IMR-90 (cell line): ENCODE measurements around the gene CD80. TPM values are rescaled to one million over a fixed set of nuclear protein-coding genes. Genes with fewer than 3 reads are reported as not detected.

Source experiments
- ATAC-seq: fragments of 200-7000 bp; cut with Tn5 transposase; 2 replicates; pipeline ENCODE4 v1.9.1; 2020; ENCODE audit warnings: low read depth, mild to moderate bottlenecking, moderate library complexity
- BruUV-seq: library from RNA; stranded (reverse); fragments of 400-500 nt; replicated peaks from 2 replicates; lab custom pipeline; 2021; lab: Mats Ljungman, UMichigan
- CTCF ChIA-PET: fragments of 300-600 bp; formaldehyde crosslinking; extraction: SDS; loops from one replicate; lab custom pipeline; 2021; ENCODE audit warnings: antibody characterized with exemption; lab: Yijun Ruan, JAX
- POLR2A ChIA-PET: fragments of 300-600 bp; sonication (Branson Sonifier 250); formaldehyde crosslinking; loops from one replicate; lab custom pipeline; 2022; ENCODE audit warnings: antibody characterized with exemption; ENCODE audit not compliant: unreplicated experiment; lab: Charles Lee
- DNase-seq: peaks from one replicate; pipeline ENCODE4 v3.0.0; 2013
- H2AFZ ChIP-seq: replicated peaks from 2 replicates; pipeline ENCODE3; 2013; ENCODE audit warnings: low read length, mild to moderate bottlenecking; ENCODE audit not compliant: poor library complexity
- H2AK5ac ChIP-seq: 2 replicates; pipeline ENCODE4 v1.6.1; 2013; ENCODE audit warnings: low read depth, low read length, inconsistent platforms
- H2AK9ac ChIP-seq: replicated peaks from 2 replicates; pipeline ENCODE3; 2013; ENCODE audit warnings: mild to moderate bottlenecking, low read depth, low read length, moderate library complexity; ENCODE audit not compliant: poor library complexity
- H2BK120ac ChIP-seq: 2 replicates; pipeline ENCODE4 v1.6.1; 2013; ENCODE audit warnings: low read depth, low read length, inconsistent platforms
- H2BK15ac ChIP-seq: 3 replicates; pipeline ENCODE4 v1.6.1; 2013; ENCODE audit warnings: low read depth, low read length, inconsistent platforms
- H2BK20ac ChIP-seq: 2 replicates; pipeline ENCODE4 v1.6.1; 2013; ENCODE audit warnings: low read depth, mild to moderate bottlenecking, inconsistent platforms, low read length, moderate library complexity
- H2BK5ac ChIP-seq: 2 replicates; pipeline ENCODE4 v1.6.1; 2013; ENCODE audit warnings: mild to moderate bottlenecking, low read depth, low read length, inconsistent platforms; ENCODE audit not compliant: poor library complexity, severe bottlenecking
- H3K14ac ChIP-seq: replicated peaks from 2 replicates; pipeline ENCODE4 v1.6.1; 2013; ENCODE audit warnings: low read depth, low read length, inconsistent platforms
- H3K18ac ChIP-seq: 2 replicates; pipeline ENCODE4 v1.6.1; 2013; ENCODE audit warnings: low read depth, low read length, control low read depth
- H3K23ac ChIP-seq: 2 replicates; pipeline ENCODE4 v1.6.1; 2013; ENCODE audit warnings: low read depth, low read length, inconsistent platforms
- H3K27ac ChIP-seq: 2 replicates; pipeline ENCODE4 v1.5.1; 2013; ENCODE audit warnings: mild to moderate bottlenecking, control low read depth, low read length; ENCODE audit not compliant: insufficient read depth
- H3K27me3 ChIP-seq: 2 replicates; pipeline ENCODE4 v1.6.1; 2013; ENCODE audit warnings: low read length; ENCODE audit not compliant: control insufficient read depth, insufficient read depth
- H3K36me3 ChIP-seq: 2 replicates; pipeline ENCODE4 v1.6.1; 2013; ENCODE audit warnings: low read length, mixed read lengths; ENCODE audit not compliant: control insufficient read depth, insufficient read depth
- H3K4ac ChIP-seq: 2 replicates; pipeline ENCODE4 v1.6.1; 2013; ENCODE audit warnings: low read depth, low read length, inconsistent platforms
- H3K4me1 ChIP-seq: 2 replicates; pipeline ENCODE4 v1.6.1; 2013; ENCODE audit warnings: low read length, mixed read lengths; ENCODE audit not compliant: control insufficient read depth, insufficient read depth
- H3K4me2 ChIP-seq: 2 replicates; pipeline ENCODE4 v1.6.1; 2013; ENCODE audit warnings: low read depth, mild to moderate bottlenecking, control low read depth, low read length, moderate library complexity
- H3K4me3 ChIP-seq: 2 replicates; pipeline ENCODE4 v1.5.1; 2013; ENCODE audit warnings: low read depth, mild to moderate bottlenecking, control low read depth, low read length, moderate library complexity; ENCODE audit not compliant: insufficient read depth
- H3K56ac ChIP-seq: 2 replicates; pipeline ENCODE4 v1.6.1; 2013; ENCODE audit warnings: low read length, inconsistent platforms; ENCODE audit not compliant: insufficient read depth; ENCODE audit errors: extremely low read depth
- H3K79me1 ChIP-seq, 2 experiments: 2 replicates each; pipeline ENCODE4 v1.6.1; 2013; ENCODE audit warnings: low read length in 2 of 2, inconsistent platforms in 1 of 2, low read depth in 1 of 2
- H3K9ac ChIP-seq: 2 replicates; pipeline ENCODE4 v1.6.1; 2013; ENCODE audit warnings: low read depth, low read length, control low read depth
- H3K9me1 ChIP-seq: 2 replicates; pipeline ENCODE4 v1.6.1; 2013; ENCODE audit warnings: low read length, inconsistent platforms; ENCODE audit not compliant: insufficient read depth
- H3K9me3 ChIP-seq: 2 replicates; pipeline ENCODE4 v1.6.1; 2013; ENCODE audit warnings: low read length; ENCODE audit not compliant: control insufficient read depth, insufficient read depth
- H4K20me1 ChIP-seq: 2 replicates; pipeline ENCODE4 v1.6.1; 2013; ENCODE audit warnings: low read length, inconsistent platforms; ENCODE audit not compliant: insufficient read depth
- H4K5ac ChIP-seq: 2 replicates; pipeline ENCODE4 v1.6.1; 2013; ENCODE audit warnings: mild to moderate bottlenecking, low read depth, low read length, control low read depth
- H4K8ac ChIP-seq, 2 experiments: 2 replicates each; pipeline ENCODE4 v1.6.1; 2013; ENCODE audit warnings: low read depth in 2 of 2, low read length in 2 of 2, control low read depth in 1 of 2, inconsistent platforms in 1 of 2
- H4K91ac ChIP-seq: 2 replicates; pipeline ENCODE4 v1.6.1; 2013; ENCODE audit warnings: low read depth, low read length, inconsistent platforms; ENCODE audit not compliant: insufficient read depth
- BHLHE40 ChIP-seq: fragments of 150-350 bp; IDR thresholded peaks from 2 replicates; pipeline ENCODE4 v1.6.1; 2016; ENCODE audit warnings: mild to moderate bottlenecking, low read depth, low read length
- CEBPB ChIP-seq: IDR thresholded peaks from 2 replicates; pipeline ENCODE4 v1.6.1; 2012; ENCODE audit warnings: low read depth, low read length, improper control_type of control experiment
- CHD1 ChIP-seq: IDR thresholded peaks from 2 replicates; pipeline ENCODE4 v1.6.1; 2012; ENCODE audit warnings: low read depth, low read length, improper control_type of control experiment
- ELK1 ChIP-seq: fragments of 150-350 bp; IDR thresholded peaks from 2 replicates; pipeline ENCODE4 v1.6.1; 2016; ENCODE audit warnings: low read depth, mild to moderate bottlenecking, low read length, moderate library complexity, borderline replicate concordance
- FOS ChIP-seq: fragments of 150-350 bp; IDR thresholded peaks from 2 replicates; pipeline ENCODE4 v1.6.1; 2016; ENCODE audit warnings: low read depth, low read length
- MAFK ChIP-seq: IDR thresholded peaks from 2 replicates; pipeline ENCODE4 v1.6.1; 2012; ENCODE audit warnings: low read depth, low read length, improper control_type of control experiment
- MAZ ChIP-seq: IDR thresholded peaks from 2 replicates; pipeline ENCODE4 v1.6.1; 2012; ENCODE audit warnings: low read depth, mild to moderate bottlenecking, low read length, improper control_type of control experiment, moderate library complexity, borderline replicate concordance
- MXI1 ChIP-seq: IDR thresholded peaks from 2 replicates; pipeline ENCODE4 v1.6.1; 2012; ENCODE audit warnings: low read depth, mild to moderate bottlenecking, low read length, moderate library complexity, borderline replicate concordance
- NFE2L2 ChIP-seq: fragments of 150-350 bp; IDR thresholded peaks from 2 replicates; pipeline ENCODE4 v1.6.1; 2016; ENCODE audit warnings: low read depth, mild to moderate bottlenecking, low read length
- POLR2A ChIP-seq: IDR thresholded peaks from 2 replicates; pipeline ENCODE4 v1.6.1; 2012; ENCODE audit warnings: mild to moderate bottlenecking, low read depth, low read length
- RAD21 ChIP-seq: IDR thresholded peaks from 2 replicates; pipeline ENCODE4 v1.6.1; 2012; ENCODE audit warnings: low read length, improper control_type of control experiment
- RCOR1 ChIP-seq: IDR thresholded peaks from 2 replicates; pipeline ENCODE4 v1.6.1; 2012; ENCODE audit warnings: mild to moderate bottlenecking, low read length, improper control_type of control experiment; ENCODE audit not compliant: insufficient replicate concordance
- RFX5 ChIP-seq: IDR thresholded peaks from 2 replicates; pipeline ENCODE4 v1.8.0; 2012; ENCODE audit warnings: low read depth, mild to moderate bottlenecking, low read length, moderate library complexity
- SMC3 ChIP-seq: fragments of 150-350 bp; IDR thresholded peaks from 2 replicates; pipeline ENCODE4 v1.6.1; 2016; ENCODE audit warnings: low read depth, mild to moderate bottlenecking, antibody characterized with exemption, low read length, moderate library complexity
- USF2 ChIP-seq: fragments of 150-350 bp; IDR thresholded peaks from 2 replicates; pipeline ENCODE4 v1.6.1; 2017; ENCODE audit warnings: mild to moderate bottlenecking, antibody characterized with exemption, low read length, low read depth
- WGBS, 2 experiments: methylation state at CpG; one replicate each; pipeline versions ENCODE4 v1.1.5 to v1.1.7; 2013; ENCODE audit warnings: missing lambda C conversion rate in 2 of 2; ENCODE audit not compliant: insufficient read length in 1 of 2; ENCODE audit errors: extremely low coverage in 2 of 2; 5-methylcytosine and 5-hydroxymethylcytosine counted together
- dilution Hi-C: fragments of 300-500 bp; cut with HindIII; formaldehyde crosslinking; loops from one replicate; pipeline ENCODE4 v1.14.3; 2018; ENCODE audit warnings: low sequenced_read_pairs; ENCODE audit not compliant: unreplicated experiment
- in situ Hi-C: fragments of 300-500 bp; cut with MboI; formaldehyde crosslinking; loops from 3 replicates; pipeline ENCODE4 v1.14.3; 2019; ENCODE audit warnings: low sequenced_read_pairs, inconsistent platforms, mixed read lengths
- intact Hi-C: fragments of 100-400 bp; cut with micrococcal nuclease; formaldehyde crosslinking; loops from 2 replicates; pipeline ENCODE4 v1.10.0; 2022
- polyA plus RNA-seq, 3 experiments: library from polyadenylated mRNA; depleted of rRNA; stranded (reverse); fragments of >200 nt; gene quantifications; 2 replicates each; pipeline ENCODE4 v1.2.3, GENCODE V29; 2012; ENCODE audit warnings: low replicate concordance in 1 of 3
- total RNA-seq: library from RNA; depleted of rRNA; stranded (reverse); fragments of >200 nt; gene quantifications from 2 replicates; pipeline ENCODE4 v1.2.3, GENCODE V29; 2012
- TF ChIP-seq, protein P1 (sequence below): conservative IDR thresholded peaks from 2 replicates; pipeline ENCODE4 v1.5.1; 2012; ENCODE audit warnings: mild to moderate bottlenecking, low read depth, low read length, improper control_type of control experiment

Gene CD80
- total and polyA plus RNA-seq, 2 of the 4 experiments (the other 2 are of a cell fraction), result not detected

GRCh38 chr3:119585856-119586570 is 26.6 kb upstream of the CD80 start:
- Histone ChIP-seq H3K27ac (no peak overlapping the region), H3K27me3 (peaks cover 14% of the 10 kb centered on the region), H3K18ac (no peak overlapping the region), H3K23ac (no peak overlapping the region), H4K20me1 (no peaks in the 10 kb centered on the region), H2AK9ac (no peak overlapping the region), H2BK20ac (no peak overlapping the region), H3K4me1 (no peaks in the 10 kb centered on the region), H3K4ac (no peak overlapping the region), H3K36me3 (no peaks in the 10 kb centered on the region), H4K91ac (no peak overlapping the region), H2AFZ (no peak overlapping the region), H2BK15ac (no peak overlapping the region), H4K5ac (no peak overlapping the region), H3K4me3 (no peak overlapping the region), H3K9me3 (no peaks in the 10 kb centered on the region), H3K9ac (no peak overlapping the region), H3K14ac (no peak overlapping the region), H3K4me2 (no peak overlapping the region), H3K56ac (no peak overlapping the region), H2BK120ac (no peak overlapping the region), H2AK5ac (no peak overlapping the region), H4K8ac (no peak overlapping the region), H3K79me1 (no peaks in the 10 kb centered on the region), H2BK5ac (no peak overlapping the region), H3K9me1 (no peaks in the 10 kb centered on the region)
- CTCF ChIA-PET, result no interaction called here
- POLR2A ChIA-PET, result no interaction called here
- in situ Hi-C loops, result loop anchor here (25.0 kb wide), 1 partner anchor 699 kb away; no protein-coding TSS in a partner anchor
- no peak for ATAC-seq
- 80% methylated on average over 1 of the region's 11 CpGs; no CpG with 5 or more reads in 1 of the 2 experiments for WGBS, 2 experiments
- TF ChIP-seq ELK1 (no peak), USF2 (no peak), BHLHE40 (no peak), SMC3 (no peak), NFE2L2 (no peak), CEBPB (no peak), RFX5 (no peak), POLR2A (no peak), RAD21 (no peak), RCOR1 (no peak), MAZ (no peak), MXI1 (no peak), CHD1 (no peak), FOS (no peak), MAFK (no peak)
- TF ChIP-seq, protein P1, sequence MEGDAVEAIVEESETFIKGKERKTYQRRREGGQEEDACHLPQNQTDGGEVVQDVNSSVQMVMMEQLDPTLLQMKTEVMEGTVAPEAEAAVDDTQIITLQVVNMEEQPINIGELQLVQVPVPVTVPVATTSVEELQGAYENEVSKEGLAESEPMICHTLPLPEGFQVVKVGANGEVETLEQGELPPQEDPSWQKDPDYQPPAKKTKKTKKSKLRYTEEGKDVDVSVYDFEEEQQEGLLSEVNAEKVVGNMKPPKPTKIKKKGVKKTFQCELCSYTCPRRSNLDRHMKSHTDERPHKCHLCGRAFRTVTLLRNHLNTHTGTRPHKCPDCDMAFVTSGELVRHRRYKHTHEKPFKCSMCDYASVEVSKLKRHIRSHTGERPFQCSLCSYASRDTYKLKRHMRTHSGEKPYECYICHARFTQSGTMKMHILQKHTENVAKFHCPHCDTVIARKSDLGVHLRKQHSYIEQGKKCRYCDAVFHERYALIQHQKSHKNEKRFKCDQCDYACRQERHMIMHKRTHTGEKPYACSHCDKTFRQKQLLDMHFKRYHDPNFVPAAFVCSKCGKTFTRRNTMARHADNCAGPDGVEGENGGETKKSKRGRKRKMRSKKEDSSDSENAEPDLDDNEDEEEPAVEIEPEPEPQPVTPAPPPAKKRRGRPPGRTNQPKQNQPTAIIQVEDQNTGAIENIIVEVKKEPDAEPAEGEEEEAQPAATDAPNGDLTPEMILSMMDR, result no peak
- intact Hi-C loops, result no loop called here
- dilution Hi-C loops, result no loop called here
- BruUV-seq, result no TSS peak
- peak; percentile 18 for DNase-seq
